Measurements from ENCODE around the gene IL3. TPM values are rescaled to one million over a fixed set of nuclear protein-coding genes. Genes with fewer than 3 reads are reported as not detected.

Gene IL3
- total RNA-seq, 1 experiment from 2014 or later: not detected

- in situ Hi-C loops (cut with HindIII; ENCODE audit: low pct_unique_long_range_greater_than_20kb, low sequenced_read_pairs): no loop called here
- ChIA-PET POLR2A (no interaction called here), CTCF (no interaction called here)
- no peak overlapping the region for H3K4me3 ChIP-seq (ENCODE audit: low read depth in 2 of 2, low read length in 2 of 2)
- DNase-seq (ENCODE audit: low read depth, low spot score) (no peak), ATAC-seq (no peak)
- no peaks in the 10 kb centered on the region for H3K36me3 ChIP-seq (ENCODE audit: control insufficient read depth, insufficient read depth, low read length)
- TF ChIP-seq, protein P1, sequence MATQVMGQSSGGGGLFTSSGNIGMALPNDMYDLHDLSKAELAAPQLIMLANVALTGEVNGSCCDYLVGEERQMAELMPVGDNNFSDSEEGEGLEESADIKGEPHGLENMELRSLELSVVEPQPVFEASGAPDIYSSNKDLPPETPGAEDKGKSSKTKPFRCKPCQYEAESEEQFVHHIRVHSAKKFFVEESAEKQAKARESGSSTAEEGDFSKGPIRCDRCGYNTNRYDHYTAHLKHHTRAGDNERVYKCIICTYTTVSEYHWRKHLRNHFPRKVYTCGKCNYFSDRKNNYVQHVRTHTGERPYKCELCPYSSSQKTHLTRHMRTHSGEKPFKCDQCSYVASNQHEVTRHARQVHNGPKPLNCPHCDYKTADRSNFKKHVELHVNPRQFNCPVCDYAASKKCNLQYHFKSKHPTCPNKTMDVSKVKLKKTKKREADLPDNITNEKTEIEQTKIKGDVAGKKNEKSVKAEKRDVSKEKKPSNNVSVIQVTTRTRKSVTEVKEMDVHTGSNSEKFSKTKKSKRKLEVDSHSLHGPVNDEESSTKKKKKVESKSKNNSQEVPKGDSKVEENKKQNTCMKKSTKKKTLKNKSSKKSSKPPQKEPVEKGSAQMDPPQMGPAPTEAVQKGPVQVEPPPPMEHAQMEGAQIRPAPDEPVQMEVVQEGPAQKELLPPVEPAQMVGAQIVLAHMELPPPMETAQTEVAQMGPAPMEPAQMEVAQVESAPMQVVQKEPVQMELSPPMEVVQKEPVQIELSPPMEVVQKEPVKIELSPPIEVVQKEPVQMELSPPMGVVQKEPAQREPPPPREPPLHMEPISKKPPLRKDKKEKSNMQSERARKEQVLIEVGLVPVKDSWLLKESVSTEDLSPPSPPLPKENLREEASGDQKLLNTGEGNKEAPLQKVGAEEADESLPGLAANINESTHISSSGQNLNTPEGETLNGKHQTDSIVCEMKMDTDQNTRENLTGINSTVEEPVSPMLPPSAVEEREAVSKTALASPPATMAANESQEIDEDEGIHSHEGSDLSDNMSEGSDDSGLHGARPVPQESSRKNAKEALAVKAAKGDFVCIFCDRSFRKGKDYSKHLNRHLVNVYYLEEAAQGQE (IDR thresholded peaks at IDR 0.05; ENCODE audit: insufficient read depth in 1 of 2, low read depth in 2 of 2, low read length in 1 of 2): no peak
- TF ChIP-seq SIN3A (IDR thresholded peaks at IDR 0.05; ENCODE audit: borderline replicate concordance, insufficient read depth, low read depth, low read length): no peak
- H3K4me1 ChIP-seq (ENCODE audit: control insufficient read depth, insufficient read depth, low read length): peaks cover 3% of the 10 kb centered on the region; the same call in 1 of the 2 replicates
- H3K9me3 ChIP-seq (ENCODE audit: control insufficient read depth, insufficient read depth, low read depth, low read length): no peaks in the 10 kb centered on the region
- no peak overlapping the region for H3K27ac ChIP-seq (ENCODE audit: low read length)
- intact Hi-C loops (cut with micrococcal nuclease; ENCODE audit: unreplicated experiment): no loop called here
- no peaks in the 10 kb centered on the region for H3K27me3 ChIP-seq (ENCODE audit: control insufficient read depth, insufficient read depth, low read length)
- BruUV-seq (replicated peaks): no TSS peak
These were observed 15.9 kb downstream of the IL3 start for GRCh38 chr5:132076202-132076830.

GRCh38 chr5:132076983-132077382 lies 16.5 kb downstream of the IL3 start:
- Histone ChIP-seq H3K4me3 (ENCODE audit: low read depth in 2 of 2, low read length in 2 of 2) (no peak overlapping the region), H3K36me3 (ENCODE audit: control insufficient read depth, insufficient read depth, low read length) (no peaks in the 10 kb centered on the region), H3K27me3 (ENCODE audit: control insufficient read depth, insufficient read depth, low read length) (no peaks in the 10 kb centered on the region), H3K9me3 (ENCODE audit: control insufficient read depth, insufficient read depth, low read depth, low read length) (no peaks in the 10 kb centered on the region), H3K4me1 (ENCODE audit: control insufficient read depth, insufficient read depth, low read length) (peaks cover 3% of the 10 kb centered on the region; the same call in 1 of the 2 replicates), H3K27ac (ENCODE audit: low read length) (no peak overlapping the region)
- ChIA-PET CTCF (no interaction called here), POLR2A (no interaction called here)
- TF ChIP-seq TCF7L2 (IDR thresholded peaks at IDR 0.05; ENCODE audit: low read depth, low read length) (no peak), POLR2AphosphoS5 (IDR thresholded peaks at IDR 0.05; ENCODE audit: low read depth, low read length) (no peak), CTCF (IDR thresholded peaks at IDR 0.05) (no peak), SIN3A (IDR thresholded peaks at IDR 0.05; ENCODE audit: borderline replicate concordance, insufficient read depth, low read depth, low read length) (no peak)
- TF ChIP-seq, protein P1 (IDR thresholded peaks at IDR 0.05; ENCODE audit: insufficient read depth in 1 of 2, low read depth in 2 of 2, low read length in 1 of 2): no peak
- BruUV-seq (replicated peaks): no TSS peak
- intact Hi-C loops (cut with micrococcal nuclease; ENCODE audit: unreplicated experiment) (no loop called here), in situ Hi-C loops (cut with HindIII; ENCODE audit: low pct_unique_long_range_greater_than_20kb, low sequenced_read_pairs) (no loop called here)
- no peak for ATAC-seq
- no peak for DNase-seq (ENCODE audit: low read depth, low spot score)

Data from Panc1 (cell line).